RWPE1 (cell line): Measurements from ENCODE around the gene DOCK1.
A peak's percentile ranks its signal among the peaks of the same experiment; 100 is the strongest.

Source experiments
- CTCF ChIA-PET: fragments of 350-600 bp; sonication (Branson Sonifier 250); formaldehyde crosslinking; extraction: SDS; loops from one replicate; lab custom pipeline; 2021; lab: Yijun Ruan, JAX
- POLR2A ChIA-PET: fragments of 400-600 bp; formaldehyde crosslinking; extraction: SDS; loops from one replicate; lab custom pipeline; 2020; ENCODE audit warnings: antibody characterized with exemption; ENCODE audit not compliant: low non-redundant PET; lab: Yijun Ruan, JAX
- DNase-seq: peaks from one replicate; pipeline ENCODE4 v3.0.0; 2012; ENCODE audit warnings: low spot score
- H3K27ac ChIP-seq: fragments of 450-650 bp; 2 replicates; pipeline ENCODE4 v1.5.1; 2017
- CTCF ChIP-seq: fragments of 450-650 bp; conservative IDR thresholded peaks from 2 replicates; pipeline ENCODE4 v1.5.1; 2017; ENCODE audit warnings: low read depth, mild to moderate bottlenecking

DOCK1 gene

GRCh38 chr10:126921974-126922525 lies 16.8 kb downstream of the DOCK1 start:
- CTCF ChIA-PET = no interaction called here
- DNase-seq = no peak
- POLR2A ChIA-PET = no interaction called here
- peak overlapping the region; percentile 46 for H3K27ac ChIP-seq
- TF ChIP-seq CTCF = no peak

DNA sequence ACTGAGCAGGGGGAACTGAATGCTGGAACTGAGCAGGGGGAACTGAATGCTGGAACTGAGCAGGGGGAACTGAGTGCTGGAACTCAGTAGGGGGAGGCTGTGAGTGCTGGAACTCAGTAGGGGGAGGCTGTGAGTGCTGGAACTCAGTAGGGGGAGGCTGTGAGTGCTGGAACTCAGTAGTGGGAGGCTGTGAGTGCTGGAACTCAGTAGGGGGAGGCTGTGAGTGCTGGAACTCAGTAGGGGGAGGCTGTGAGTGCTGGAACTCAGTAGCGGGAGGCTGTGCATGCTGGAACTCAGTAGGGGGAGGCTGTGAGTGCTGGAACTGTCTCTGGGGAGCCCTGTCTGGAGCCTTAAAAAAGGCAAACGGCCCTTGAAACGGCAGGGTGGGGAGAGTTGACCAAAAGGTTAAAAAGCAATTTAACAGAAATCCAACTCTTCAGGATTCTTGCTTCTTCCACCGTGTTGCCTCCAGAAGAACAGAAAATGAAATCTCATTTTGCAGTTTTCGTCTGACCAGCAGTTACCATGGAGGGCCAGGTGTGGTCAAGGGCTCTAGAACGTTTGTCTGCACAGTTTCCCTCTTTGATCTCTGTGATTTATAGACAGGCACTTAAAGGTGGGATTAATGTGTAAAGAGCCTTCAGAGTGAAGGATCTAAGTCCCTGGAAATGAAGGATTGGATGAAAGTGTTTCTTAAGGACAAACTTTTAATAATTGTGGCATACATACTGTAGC lies 19.1 kb downstream of the DOCK1 start:
- CTCF ChIA-PET = no interaction called here

GRCh38 chr10:126924915-126925300 lies 19.7 kb downstream of the DOCK1 start:
- ChIA-PET POLR2A (no interaction called here), CTCF (no interaction called here)
- H3K27ac ChIP-seq = peak overlapping the region; percentile 93
- DNase-seq = peak; percentile 91
- TF ChIP-seq CTCF = no peak

More for the DNA sequence above, 19.1 kb downstream of the DOCK1 start:
- no peak for TF ChIP-seq CTCF
- H3K27ac ChIP-seq = peak overlapping the region; percentile 70
- peak; percentile 16 for DNase-seq
- POLR2A ChIA-PET = no interaction called here

DNA sequence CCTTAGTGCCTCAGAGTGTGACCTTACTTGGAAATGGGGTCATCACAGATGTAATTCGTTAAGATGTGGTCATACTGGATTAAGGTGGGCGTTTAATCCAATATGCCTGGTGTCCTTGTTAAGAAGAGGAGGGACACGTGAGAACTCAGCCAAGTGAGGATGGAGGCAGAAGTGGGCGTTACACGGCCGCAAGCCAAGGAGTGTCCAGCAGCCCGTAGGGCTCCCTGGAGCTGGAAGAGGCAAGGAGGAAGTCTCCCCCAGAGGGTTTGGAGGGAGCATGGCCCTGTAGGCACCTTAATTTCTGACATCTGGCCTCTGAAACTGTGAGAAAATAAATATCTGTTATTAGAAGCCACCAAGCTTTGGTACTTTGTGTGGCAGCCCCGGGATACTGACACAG lies 21.3 kb downstream of the DOCK1 start:
- DNase-seq = no peak
- ChIA-PET POLR2A (no interaction called here), CTCF (interaction anchor here (0.6 to 0.7 kb wide), 2 partner anchors 84 to 1925 kb away, joined by 3 to 5 read pairs; no protein-coding TSS in a partner anchor)
- peak overlapping the region; percentile 45 for H3K27ac ChIP-seq
- no peak for TF ChIP-seq CTCF

DNA sequence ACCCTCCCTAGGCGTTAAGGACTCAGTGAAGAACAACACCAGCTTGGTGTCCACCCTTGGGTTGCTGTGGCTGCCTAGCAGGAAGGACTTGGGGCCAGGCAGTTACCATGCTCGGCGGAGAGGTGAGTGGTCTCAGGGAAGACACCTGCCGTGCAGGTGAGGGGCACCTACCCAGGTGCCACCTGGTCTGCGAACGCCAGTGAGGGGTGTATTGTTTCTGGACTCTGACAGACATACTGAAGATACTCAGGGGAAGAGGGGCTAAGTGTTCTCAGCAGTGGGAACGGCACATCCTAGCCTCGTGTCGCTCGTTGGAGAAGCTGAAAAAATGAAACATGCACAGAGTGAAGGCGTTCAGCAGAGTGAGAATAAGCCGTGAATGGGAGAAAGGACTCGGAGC lies 22.6 kb downstream of the DOCK1 start:
- TF ChIP-seq CTCF = no peak
- ChIA-PET POLR2A (no interaction called here), CTCF (no interaction called here)
- H3K27ac ChIP-seq = no peak overlapping the region
- DNase-seq = no peak

DNA sequence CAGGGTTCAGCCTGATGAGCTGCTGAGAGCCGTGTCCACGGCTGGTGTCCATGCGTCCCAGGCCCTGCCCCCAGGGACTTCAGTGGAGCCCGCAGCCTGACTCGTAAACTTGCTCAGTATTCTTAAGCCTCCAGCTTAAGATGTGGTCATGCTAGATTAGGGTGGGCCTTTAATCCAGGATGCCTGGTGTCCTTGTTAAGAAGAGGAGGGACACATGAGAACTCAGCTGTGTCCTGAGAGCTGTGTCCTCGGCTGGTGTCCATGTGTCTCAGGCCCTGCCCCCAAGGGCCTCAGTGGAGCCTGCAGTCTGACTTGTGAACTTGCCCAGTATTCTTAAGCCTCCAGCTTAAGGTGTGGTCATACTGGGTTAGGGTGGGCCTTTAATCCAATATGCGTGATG lies 23.0 kb downstream of the DOCK1 start:
- TF ChIP-seq CTCF = no peak
- CTCF ChIA-PET = no interaction called here

More for the DNA sequence above, 23.0 kb downstream of the DOCK1 start:
- no peak for DNase-seq
- POLR2A ChIA-PET = no interaction called here
- no peak overlapping the region for H3K27ac ChIP-seq
